BLaER1 treated with 17β-estradiol and CSF1 and Interleukin-3, amounts not matched to agents 10 nM and 100 nM (cell line): ENCODE measurements around the gene TSPAN14.
A peak's percentile ranks its signal among the peaks of the same experiment; 100 is the strongest.

Experiments
- H3K27ac ChIP-seq, 11 experiments: shearing (Covaris generic); formaldehyde crosslinking; 2 replicates each; pipeline ENCODE4 v1.8.1; 2022
- H3K27me3 ChIP-seq, 11 experiments: shearing (Covaris generic); formaldehyde crosslinking; 2 replicates each; pipeline ENCODE4 v1.8.1; 2022
- H3K36me3 ChIP-seq, 11 experiments: shearing (Covaris generic); formaldehyde crosslinking; 2 replicates each; pipeline ENCODE4 v1.8.1; 2022
- H3K4me1 ChIP-seq, 10 experiments: shearing (Covaris generic); formaldehyde crosslinking; 2 replicates each; pipeline ENCODE4 v1.8.1; 2022
- H3K4me2 ChIP-seq, 11 experiments: shearing (Covaris generic); formaldehyde crosslinking; 2 replicates each; pipeline ENCODE4 v1.8.1; 2022
- H3K4me3 ChIP-seq, 10 experiments: shearing (Covaris generic); formaldehyde crosslinking; 2 replicates each; pipeline ENCODE4 v1.8.1; 2022
- H3K9ac ChIP-seq, 11 experiments: shearing (Covaris generic); formaldehyde crosslinking; 2 replicates each; pipeline ENCODE4 v1.8.1; 2022
- H3K9me3 ChIP-seq, 11 experiments: shearing (Covaris generic); formaldehyde crosslinking; replicated peaks in 1 of 11; 2 replicates each; pipeline ENCODE4 v1.8.1; 2022
- H4K20me1 ChIP-seq, 11 experiments: shearing (Covaris generic); formaldehyde crosslinking; 2 replicates each; pipeline ENCODE4 v1.8.1; 2022
- Cebpa-rat ChIP-seq, 11 experiments: shearing (Covaris generic); IDR thresholded peaks; 2 replicates each; pipeline ENCODE4 v1.8.1; 2022

TSPAN14 gene

DNA sequence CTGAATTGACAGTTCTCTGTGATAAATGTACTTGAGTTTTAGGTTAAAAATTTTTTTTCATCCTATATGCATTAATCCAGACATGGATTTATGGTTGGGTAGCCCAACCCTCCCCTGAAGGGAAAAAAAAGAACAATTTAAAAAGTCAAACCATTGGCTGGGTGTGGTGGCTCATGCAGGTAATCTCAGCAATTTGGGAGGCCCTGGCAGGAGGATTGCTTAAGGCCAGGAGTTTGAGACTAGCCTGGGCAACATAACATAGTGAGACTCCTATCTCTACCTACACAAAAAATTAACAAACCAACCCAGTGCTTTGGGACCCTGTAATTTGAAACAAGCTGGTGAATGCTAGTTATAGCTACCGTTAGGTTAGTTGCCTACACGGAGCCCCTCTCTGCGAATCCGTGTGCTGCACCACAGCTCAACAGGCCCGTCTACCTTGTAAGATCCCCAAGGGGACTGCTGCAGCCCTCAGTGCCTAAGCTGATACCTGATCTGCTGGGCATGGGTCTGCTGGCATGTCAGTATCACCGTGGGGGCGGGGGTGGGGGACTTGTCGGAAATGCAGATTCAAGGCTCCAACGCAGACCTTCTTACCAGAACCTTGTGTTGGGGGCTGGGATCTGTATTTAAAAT is 32.8 kb downstream of the TSPAN14 start:
- H3K9me3 ChIP-seq: no peaks in the 10 kb centered on the region

DNA sequence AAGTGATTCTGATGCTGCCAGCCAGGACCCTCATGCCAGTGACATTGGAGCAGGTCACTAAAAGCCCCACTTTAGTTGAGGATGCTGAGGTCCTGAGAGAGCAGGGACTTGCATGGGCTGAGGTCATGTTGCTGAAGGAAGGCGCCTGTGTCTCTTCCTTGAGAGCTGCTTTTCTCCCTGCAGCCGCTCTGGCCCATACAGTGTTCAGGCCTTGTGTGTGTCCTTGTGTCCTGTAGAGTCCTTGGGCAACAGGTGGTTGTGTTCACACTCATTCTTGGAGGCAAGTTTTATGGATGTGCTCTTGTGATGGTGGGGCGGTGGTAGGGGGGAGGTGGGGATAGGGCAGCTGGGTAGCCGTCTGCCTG is 33.3 kb downstream of the TSPAN14 start:
- peak overlapping the region in 7 of 10 experiments; percentile 25 to 62 (median 43); a peak in 15 of 20 replicates for H3K4me3 ChIP-seq
- no peak for TF ChIP-seq Cebpa-rat (IDR thresholded peaks at IDR 0.05)
- peaks cover 5 to 46% (median 19%) of the 10 kb centered on the region in 11 experiments; a peak in 13 of 22 replicates for H4K20me1 ChIP-seq
- no peaks in the 10 kb centered on the region for H3K27me3 ChIP-seq
- peaks cover 51 to 78% (median 57%) of the 10 kb centered on the region in 11 experiments for H3K36me3 ChIP-seq
- H3K4me2 ChIP-seq: peak overlapping the region; percentile 90 to 99 (median 94)
- 0 out of 22 replicates have a peak, but pooled peaks cover 0 to 3% (median 0%) of the 10 kb centered on the region in 11 experiments for H3K9me3 ChIP-seq
- peak overlapping the region; percentile 81 to 97 (median 92) for H3K27ac ChIP-seq
- H3K4me1 ChIP-seq: peaks cover 100% of the 10 kb centered on the region in 10 experiments
- H3K9ac ChIP-seq: peak overlapping the region; percentile 62 to 79 (median 73)

More for the DNA sequence above, 32.8 kb downstream of the TSPAN14 start:
- Histone ChIP-seq H3K4me3 (peak overlapping the region in 9 of 10 experiments; percentile 22 to 62 (median 39); a peak in 15 of 20 replicates), H3K36me3 (peaks cover 51 to 78% (median 54%) of the 10 kb centered on the region in 11 experiments), H3K4me2 (peak overlapping the region; percentile 90 to 99 (median 94)), H4K20me1 (peaks cover 10 to 51% (median 24%) of the 10 kb centered on the region in 11 experiments; a peak in 16 of 22 replicates), H3K9ac (peak overlapping the region; percentile 62 to 79 (median 73)), H3K4me1 (peaks cover 100% of the 10 kb centered on the region in 10 experiments), H3K27ac (peak overlapping the region; percentile 81 to 97 (median 92)), H3K27me3 (no peaks in the 10 kb centered on the region)
- no peak for TF ChIP-seq Cebpa-rat (IDR thresholded peaks at IDR 0.05)

GRCh38 chr10:80487791-80488538 is 33.9 kb downstream of the TSPAN14 start:
- Histone ChIP-seq H3K9me3 (0 out of 22 replicates have a peak, but pooled peaks cover 0 to 3% (median 0%) of the 10 kb centered on the region in 11 experiments), H3K27ac (peak overlapping the region; percentile 81 to 97 (median 92)), H3K9ac (peak overlapping the region; percentile 62 to 79 (median 73)), H4K20me1 (peaks cover 2 to 41% (median 13%) of the 10 kb centered on the region in 11 experiments; a peak in 12 of 22 replicates), H3K36me3 (peaks cover 49 to 78% (median 58%) of the 10 kb centered on the region in 11 experiments), H3K4me2 (peak overlapping the region; percentile 90 to 99 (median 94)), H3K27me3 (no peaks in the 10 kb centered on the region), H3K4me3 (peak overlapping the region in 7 of 10 experiments; percentile 25 to 62 (median 47); a peak in 12 of 20 replicates), H3K4me1 (peaks cover 100% of the 10 kb centered on the region in 10 experiments)
- peak in 7 of 11 experiments; percentile 11 to 77 (median 38); a peak in 6 of 22 replicates for TF ChIP-seq Cebpa-rat (IDR thresholded peaks at IDR 0.05)

DNA sequence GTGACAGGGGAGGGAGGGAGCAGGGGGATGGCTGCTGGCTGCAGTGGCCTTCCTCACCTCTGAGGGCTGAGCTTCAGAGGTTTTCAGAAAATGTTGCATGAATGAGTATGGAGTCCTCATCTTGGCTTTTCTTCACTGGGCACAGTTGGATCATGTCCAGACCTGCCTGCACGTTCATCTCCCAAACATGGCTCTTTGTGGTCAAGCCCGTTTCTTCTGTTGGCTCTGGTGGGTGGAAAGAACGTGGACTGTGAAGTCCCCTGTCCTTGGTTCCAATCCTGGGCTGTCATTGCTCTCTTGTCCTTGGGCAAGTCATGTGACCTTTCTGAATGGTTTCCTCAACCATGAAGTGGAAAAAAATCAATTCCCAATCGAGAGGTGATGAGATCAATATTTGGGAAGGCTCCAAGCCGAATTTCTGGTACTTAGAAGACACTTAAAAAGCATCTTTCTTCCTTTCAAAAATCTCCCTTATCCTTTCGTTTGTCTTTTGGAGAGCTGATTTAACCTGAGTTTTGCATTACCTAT is 34.5 kb downstream of the TSPAN14 start:
- Histone ChIP-seq H3K9ac (peak overlapping the region; percentile 54 to 79 (median 73); a peak in 16 of 22 replicates), H3K36me3 (peaks cover 44 to 75% (median 53%) of the 10 kb centered on the region in 11 experiments)

DNA sequence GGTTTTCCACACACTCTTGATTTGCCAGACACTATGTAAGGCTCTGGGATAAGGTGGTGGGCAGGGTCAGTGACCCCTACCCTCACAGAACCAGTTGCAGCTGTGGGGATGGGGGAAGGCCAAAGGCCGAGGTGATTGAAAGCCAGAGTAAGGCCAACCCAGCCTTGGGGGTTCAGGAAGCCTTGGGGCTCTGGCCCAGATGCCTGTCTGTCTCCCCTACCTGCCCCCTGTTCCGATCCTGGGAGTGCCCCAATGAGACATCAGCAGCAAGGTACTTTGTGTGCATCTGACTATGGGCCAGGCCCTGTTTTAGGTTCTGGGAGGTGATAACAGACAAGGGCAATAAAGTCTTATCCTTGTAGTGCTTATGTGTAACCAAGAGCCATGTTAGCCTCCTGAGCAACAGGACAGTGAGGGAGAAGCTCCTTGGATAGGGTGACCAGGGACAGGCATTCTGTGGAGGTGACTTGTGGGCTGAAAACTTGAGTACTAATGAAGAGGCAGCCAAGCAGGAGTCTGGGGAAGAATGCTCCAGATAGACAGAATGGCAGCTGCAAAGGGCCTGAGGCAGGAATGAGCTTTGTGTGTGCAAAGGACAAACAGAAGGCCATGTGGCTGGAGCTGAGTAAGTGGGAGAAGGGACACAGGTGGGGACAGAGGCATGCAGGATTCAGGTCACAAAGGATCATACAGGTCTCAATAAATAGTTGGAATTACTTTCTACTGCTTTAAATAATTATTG is 35.4 kb downstream of the TSPAN14 start:
- 0 out of 22 replicates have a peak, but pooled peaks cover 0 to 3% (median 0%) of the 10 kb centered on the region in 11 experiments for H3K9me3 ChIP-seq
- H3K4me3 ChIP-seq: peak overlapping the region in 5 of 10 experiments; percentile 3 to 62 (median 27); a peak in 6 of 20 replicates
- peaks cover 0 to 29% (median 0%) of the 10 kb centered on the region in 11 experiments; a peak in 7 of 22 replicates for H4K20me1 ChIP-seq
- peak overlapping the region; percentile 81 to 97 (median 92) for H3K27ac ChIP-seq
- TF ChIP-seq Cebpa-rat (IDR thresholded peaks at IDR 0.05): no peak
- peaks cover 48 to 73% (median 57%) of the 10 kb centered on the region in 11 experiments for H3K36me3 ChIP-seq
- H3K9ac ChIP-seq: peak overlapping the region in 10 of 11 experiments; percentile 45 to 79 (median 66); a peak in 16 of 22 replicates
- H3K4me2 ChIP-seq: peak overlapping the region; percentile 90 to 99 (median 94); a peak in 21 of 22 replicates
- no peaks in the 10 kb centered on the region for H3K27me3 ChIP-seq
- peaks cover 100% of the 10 kb centered on the region in 10 experiments for H3K4me1 ChIP-seq

More for the DNA sequence above, 34.5 kb downstream of the TSPAN14 start:
- Histone ChIP-seq H3K27ac (peak overlapping the region; percentile 81 to 97 (median 92); a peak in 21 of 22 replicates), H3K4me1 (peaks cover 100% of the 10 kb centered on the region in 10 experiments), H3K4me3 (peak overlapping the region in 5 of 10 experiments; percentile 3 to 62 (median 47); a peak in 7 of 20 replicates), H3K27me3 (no peaks in the 10 kb centered on the region), H3K9me3 (0 out of 22 replicates have a peak, but pooled peaks cover 0 to 3% (median 0%) of the 10 kb centered on the region in 11 experiments), H3K4me2 (peak overlapping the region; percentile 90 to 99 (median 94)), H4K20me1 (peaks cover 0 to 35% (median 7%) of the 10 kb centered on the region in 11 experiments; a peak in 9 of 22 replicates)
- TF ChIP-seq Cebpa-rat (IDR thresholded peaks at IDR 0.05): no peak

- Histone ChIP-seq H3K27ac (peak overlapping the region; percentile 81 to 97 (median 92)), H3K4me3 (peak overlapping the region in 9 of 10 experiments; percentile 1 to 53 (median 27); a peak in 12 of 20 replicates), H3K27me3 (no peaks in the 10 kb centered on the region), H4K20me1 (peaks cover 0 to 15% (median 0%) of the 10 kb centered on the region in 11 experiments; a peak in 6 of 22 replicates), H3K36me3 (peaks cover 66 to 87% (median 76%) of the 10 kb centered on the region in 11 experiments), H3K9ac (peak overlapping the region; percentile 59 to 79 (median 70); a peak in 21 of 22 replicates), H3K4me2 (peak overlapping the region; percentile 90 to 99 (median 94)), H3K4me1 (peaks cover 91 to 100% (median 100%) of the 10 kb centered on the region in 10 experiments), H3K9me3 (peaks cover 0 to 20% (median 5%) of the 10 kb centered on the region in 11 experiments; a peak in 12 of 22 replicates)
- TF ChIP-seq Cebpa-rat (IDR thresholded peaks at IDR 0.05): peak; percentile 47 to 90 (median 81); a peak in 17 of 22 replicates
Measured at GRCh38 chr10:80491251-80492102, 37.4 kb downstream of the TSPAN14 start.
